Measurements from ENCODE around the gene LRP1.

Gene LRP1

GRCh38 chr12:57156701-57157403, 28.6 kb downstream of the LRP1 start:
- no peak for DNase-seq (ENCODE audit: low read depth)
- in situ Hi-C loops (cut with HindIII; ENCODE audit: low sequenced_read_pairs): no loop called here
- H3K4me3 ChIP-seq (ENCODE audit: low read depth, low read length): no peak overlapping the region
- no peak for TF ChIP-seq CTCF (IDR thresholded peaks at IDR 0.05; ENCODE audit: low read depth, low read length, missing control alignments)

GRCh38 chr12:57157588-57158173, 29.4 kb downstream of the LRP1 start:
- DNase-seq (ENCODE audit: low read depth): no peak
- in situ Hi-C loops (cut with HindIII; ENCODE audit: low sequenced_read_pairs): no loop called here
- no peak for TF ChIP-seq CTCF (IDR thresholded peaks at IDR 0.05; ENCODE audit: low read depth, low read length, missing control alignments)
- no peak overlapping the region for H3K4me3 ChIP-seq (ENCODE audit: low read depth, low read length)

- no peak for TF ChIP-seq CTCF (IDR thresholded peaks at IDR 0.05; ENCODE audit: low read depth, low read length, missing control alignments)
- H3K4me3 ChIP-seq (ENCODE audit: low read depth, low read length): no peak overlapping the region
- DNase-seq (ENCODE audit: low read depth): no peak
- in situ Hi-C loops (cut with HindIII; ENCODE audit: low sequenced_read_pairs): no loop called here
Measured at GRCh38 chr12:57158186-57158585, 29.9 kb downstream of the LRP1 start.

- no peak for DNase-seq (ENCODE audit: low read depth)
- TF ChIP-seq CTCF (IDR thresholded peaks at IDR 0.05; ENCODE audit: low read depth, low read length, missing control alignments): no peak
- H3K4me3 ChIP-seq (ENCODE audit: low read depth, low read length): no peak overlapping the region
- in situ Hi-C loops (cut with HindIII; ENCODE audit: low sequenced_read_pairs): no loop called here
Measured at GRCh38 chr12:57158665-57159064, 30.4 kb downstream of the LRP1 start.

GRCh38 chr12:57159311-57159710, 31.0 kb downstream of the LRP1 start:
- TF ChIP-seq CTCF (IDR thresholded peaks at IDR 0.05; ENCODE audit: low read depth, low read length, missing control alignments): no peak
- in situ Hi-C loops (cut with HindIII; ENCODE audit: low sequenced_read_pairs): no loop called here
- no peak overlapping the region for H3K4me3 ChIP-seq (ENCODE audit: low read depth, low read length)
- DNase-seq (ENCODE audit: low read depth): no peak

GRCh38 chr12:57160040-57160439, 31.8 kb downstream of the LRP1 start:
- TF ChIP-seq CTCF (IDR thresholded peaks at IDR 0.05; ENCODE audit: low read depth, low read length, missing control alignments): no peak
- no peak overlapping the region for H3K4me3 ChIP-seq (ENCODE audit: low read depth, low read length)
- DNase-seq (ENCODE audit: low read depth): no peak
- in situ Hi-C loops (cut with HindIII; ENCODE audit: low sequenced_read_pairs): no loop called here
